Smooth muscle cell (in vitro differentiated cells): ENCODE measurements around the gene MRPS6. TPM values are rescaled to one million over a fixed set of nuclear protein-coding genes. Genes with fewer than 3 reads are reported as not detected.

Experiments
- DNase-seq: peaks from one replicate; lab custom pipeline; 2025; ENCODE audit not compliant: unreplicated experiment; lab: John Stamatoyannopoulos, UW
- H2AFZ ChIP-seq: fragments of 200-600 bp; sonication (generic); 2 replicates; pipeline ENCODE4 v1.6.0; 2016; ENCODE audit warnings: antibody characterized with exemption, low read depth, mild to moderate bottlenecking
- H3F3A ChIP-seq: fragments of 200-600 bp; sonication (generic); 2 replicates; pipeline ENCODE4 v1.6.0; 2017; ENCODE audit warnings: antibody characterized with exemption, low read depth
- H3K27ac ChIP-seq: fragments of 200-600 bp; sonication (generic); 2 replicates; pipeline ENCODE4 v1.5.1; 2016; ENCODE audit warnings: low read depth, mild to moderate bottlenecking
- H3K27me3 ChIP-seq: fragments of 200-600 bp; sonication (generic); 2 replicates; pipeline ENCODE4 v1.6.1; 2016; ENCODE audit warnings: low read depth, mild to moderate bottlenecking
- H3K36me3 ChIP-seq: fragments of 200-600 bp; sonication (generic); 2 replicates; pipeline ENCODE4 v1.5.1; 2016; ENCODE audit warnings: low read depth
- H3K4me1 ChIP-seq: fragments of 200-600 bp; sonication (generic); 2 replicates; pipeline ENCODE4 v1.5.1; 2016; ENCODE audit warnings: low read depth
- H3K4me2 ChIP-seq: fragments of 200-600 bp; sonication (generic); 2 replicates; pipeline ENCODE4 v1.6.0; 2016; ENCODE audit warnings: mild to moderate bottlenecking
- H3K4me3 ChIP-seq: fragments of 200-600 bp; sonication (generic); 2 replicates; pipeline ENCODE4 v1.5.1; 2016; ENCODE audit warnings: mild to moderate bottlenecking
- H3K79me2 ChIP-seq: fragments of 200-600 bp; sonication (generic); 2 replicates; pipeline ENCODE4 v1.6.0; 2016; ENCODE audit warnings: low read depth, mild to moderate bottlenecking
- H3K9ac ChIP-seq: fragments of 200-600 bp; sonication (generic); 2 replicates; pipeline ENCODE4 v1.6.0; 2016; ENCODE audit warnings: low read depth
- H3K9me3 ChIP-seq: fragments of 200-600 bp; sonication (generic); replicated peaks from 2 replicates; pipeline ENCODE4 v1.5.1; 2016; ENCODE audit warnings: low read depth
- H4K20me1 ChIP-seq: fragments of 200-600 bp; sonication (generic); 2 replicates; pipeline ENCODE4 v1.6.0; 2016; ENCODE audit warnings: low read depth
- CTCF ChIP-seq: fragments of 200-600 bp; sonication (generic); IDR thresholded peaks from 2 replicates; pipeline ENCODE4 v1.5.1; 2017; ENCODE audit warnings: borderline replicate concordance, mild to moderate bottlenecking, antibody characterized with exemption; ENCODE audit not compliant: insufficient read depth, poor library complexity, severe bottlenecking
- WGBS: methylation state at CpG from one replicate; pipeline ENCODE4 v1.1.7; 2016; ENCODE audit warnings: low lambda C conversion rate; 5-methylcytosine and 5-hydroxymethylcytosine counted together
- polyA plus RNA-seq: library from polyadenylated mRNA; unstranded; fragments of >200 nt; fragmentation: Nextera tagmentation; extraction: Ambion mirVana; gene quantifications from 2 replicates; pipeline ENCODE4 v1.2.1, GENCODE V29; 2016
- total RNA-seq: library from RNA; depleted of rRNA; stranded (reverse); fragments of >200 nt; gene quantifications from 2 replicates; pipeline ENCODE4 v1.2.3, GENCODE V29; 2014

MRPS6 gene
- total and polyA plus RNA-seq, 2 experiments from 2014 or later = 47.8 to 152 TPM

GRCh38 chr21:34075760-34076660 is 2.6 kb downstream of the MRPS6 start:
- peaks cover 67% of the 10 kb centered on the region for H3K79me2 ChIP-seq
- peak overlapping the region; percentile 80 for H3K4me3 ChIP-seq
- peak overlapping the region; percentile 69 for H3K9ac ChIP-seq
- 53% methylated on average over 9 of the region's 9 CpGs for WGBS
- H3K9me3 ChIP-seq = no peaks in the 10 kb centered on the region
- no peak for TF ChIP-seq CTCF
- peak overlapping the region; percentile 89 for H3K4me2 ChIP-seq
- no peak for DNase-seq
- H2AFZ ChIP-seq = no peak overlapping the region
- peaks cover 42% of the 10 kb centered on the region for H3K4me1 ChIP-seq
- H4K20me1 ChIP-seq = peaks cover 68% of the 10 kb centered on the region
- H3K36me3 ChIP-seq = no peaks in the 10 kb centered on the region
- H3K27ac ChIP-seq = peak overlapping the region; percentile 10
- H3F3A ChIP-seq = no peaks in the 10 kb centered on the region
- no peaks in the 10 kb centered on the region for H3K27me3 ChIP-seq

GRCh38 chr21:34076835-34077234 is 3.5 kb downstream of the MRPS6 start:
- H3K9me3 ChIP-seq = no peaks in the 10 kb centered on the region
- peaks cover 76% of the 10 kb centered on the region for H4K20me1 ChIP-seq
- H3K36me3 ChIP-seq = no peaks in the 10 kb centered on the region
- no peaks in the 10 kb centered on the region for H3K27me3 ChIP-seq
- no peak overlapping the region for H2AFZ ChIP-seq
- TF ChIP-seq CTCF = no peak
- no peak overlapping the region for H3K9ac ChIP-seq
- H3K27ac ChIP-seq = no peak overlapping the region
- DNase-seq = no peak
- H3K4me2 ChIP-seq = peak overlapping the region; percentile 89
- 100% methylated on average over 1 of the region's 1 CpG for WGBS
- peaks cover 75% of the 10 kb centered on the region for H3K79me2 ChIP-seq
- peak overlapping the region; percentile 80 for H3K4me3 ChIP-seq
- no peaks in the 10 kb centered on the region for H3F3A ChIP-seq
- peaks cover 42% of the 10 kb centered on the region for H3K4me1 ChIP-seq

- no peak for TF ChIP-seq CTCF
- Histone ChIP-seq H3K79me2 (peaks cover 86% of the 10 kb centered on the region), H4K20me1 (peaks cover 86% of the 10 kb centered on the region), H3K4me1 (peaks cover 42% of the 10 kb centered on the region), H3K9ac (no peak overlapping the region), H2AFZ (no peak overlapping the region), H3K4me2 (peak overlapping the region; percentile 23), H3K36me3 (no peaks in the 10 kb centered on the region), H3K27me3 (no peaks in the 10 kb centered on the region), H3K9me3 (no peaks in the 10 kb centered on the region), H3F3A (no peaks in the 10 kb centered on the region), H3K27ac (no peak overlapping the region), H3K4me3 (no peak overlapping the region)
- no peak for DNase-seq
- 88% methylated on average over 1 of the region's 1 CpG for WGBS
These were observed 4.5 kb downstream of the MRPS6 start for GRCh38 chr21:34077888-34078287.
